GM12892 (cell line): ENCODE data around the gene DCLRE1B. TPM values are rescaled to one million over a fixed set of nuclear protein-coding genes. Genes with fewer than 3 reads are reported as not detected.

ENCODE experiments used
- DNase-seq: peaks from one replicate; pipeline ENCODE4 v3.0.0; 2011; ENCODE audit not compliant: insufficient read length
- FAIRE-seq: peaks from 2 replicates; lab custom pipeline; 2011; peaks lifted over from hg19 to GRCh38; lab: Jason Lieb, UNC
- POLR2A ChIP-seq: IDR thresholded peaks from 2 replicates; pipeline ENCODE4 v1.6.1; 2011; ENCODE audit warnings: low read depth, low read length, control low read depth
- POLR2AphosphoS5 ChIP-seq: IDR thresholded peaks from 2 replicates; pipeline ENCODE4 v1.6.1; 2011; ENCODE audit warnings: low read depth, low read length, control low read depth
- TAF1 ChIP-seq: IDR thresholded peaks from 2 replicates; pipeline ENCODE4 v1.6.1; 2011; ENCODE audit warnings: low read depth, mild to moderate bottlenecking, control low read depth, low read length, borderline replicate concordance
- polyA plus RNA-seq: library from polyadenylated mRNA; unstranded; fragments of >200 nt; gene quantifications from one replicate; pipeline ENCODE4 v1.2.1, GENCODE V29; 2012; ENCODE audit warnings: missing spikeins, inconsistent platforms; ENCODE audit not compliant: missing spikeins

DCLRE1B gene
- 7.2 TPM for polyA plus RNA-seq

- peak; percentile 87 for TF ChIP-seq POLR2AphosphoS5
- TF ChIP-seq TAF1: peak; percentile 37; the same call in 1 of the 2 replicates
- peak; percentile 79; the same call in 1 of the 2 replicates for TF ChIP-seq POLR2A
- DNase-seq (peak; percentile 95), FAIRE-seq (peak; percentile 95)
Observed at GRCh38 chr1:113904674-113905434, at the start of gene DCLRE1B, which contains the start of gene AP4B1. DCLRE1B (plus strand) TSS chr1:113905326; CDS start chr1:113905587, 261 bp downstream. AP4B1 (minus strand) TSS chr1:113904799; CDS start chr1:113904717, 82 bp downstream.

DNA sequence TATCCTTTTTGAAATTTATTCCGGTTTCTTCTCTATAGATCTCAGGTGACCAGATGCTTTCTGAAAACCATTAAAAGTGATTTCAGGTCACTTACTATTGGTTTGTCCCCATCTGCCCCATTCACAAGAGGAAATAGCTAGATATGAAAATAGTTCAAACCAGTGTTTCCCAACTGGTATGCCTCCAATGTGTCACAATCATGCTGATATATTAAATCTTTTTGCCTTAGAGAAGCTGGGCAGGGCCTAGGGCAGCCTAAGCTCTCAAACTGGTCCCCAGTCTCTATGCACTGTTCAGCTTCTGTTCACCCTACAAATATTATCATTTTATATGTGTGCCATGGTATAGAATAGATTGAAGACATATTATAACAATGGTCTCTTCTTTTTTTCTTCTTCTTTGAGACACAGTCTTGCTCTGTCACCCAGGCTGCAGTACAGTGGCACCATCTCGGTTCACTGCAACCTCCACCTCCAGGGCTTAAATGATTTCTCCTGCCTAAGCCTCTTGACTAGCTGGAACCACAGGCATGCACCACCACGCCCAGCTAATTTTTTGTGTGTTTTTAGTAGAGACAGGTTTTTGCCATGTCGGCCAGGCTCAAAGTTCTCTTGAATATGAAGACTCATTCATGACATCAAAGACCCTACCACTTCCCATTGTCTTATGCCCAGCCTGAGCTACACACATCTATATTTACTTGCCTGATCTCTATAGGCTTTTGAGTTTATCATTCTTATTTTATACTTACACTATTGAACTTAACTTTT is 49.3 kb upstream of the DCLRE1B start:
- TF ChIP-seq POLR2AphosphoS5 (no peak), TAF1 (no peak), POLR2A (no peak)
- DNase-seq (no peak), FAIRE-seq (no peak)

- DNase-seq (no peak), FAIRE-seq (no peak)
- TF ChIP-seq TAF1 (no peak), POLR2AphosphoS5 (no peak), POLR2A (no peak)
Observed at GRCh38 chr1:113856401-113856790, 48.7 kb upstream of the DCLRE1B start.

- DNase-seq (no peak), FAIRE-seq (no peak)
- no peak for TF ChIP-seq TAF1
- no peak for TF ChIP-seq POLR2A
- no peak for TF ChIP-seq POLR2AphosphoS5
Observed at GRCh38 chr1:113857776-113858175, 47.4 kb upstream of the DCLRE1B start.

DNA sequence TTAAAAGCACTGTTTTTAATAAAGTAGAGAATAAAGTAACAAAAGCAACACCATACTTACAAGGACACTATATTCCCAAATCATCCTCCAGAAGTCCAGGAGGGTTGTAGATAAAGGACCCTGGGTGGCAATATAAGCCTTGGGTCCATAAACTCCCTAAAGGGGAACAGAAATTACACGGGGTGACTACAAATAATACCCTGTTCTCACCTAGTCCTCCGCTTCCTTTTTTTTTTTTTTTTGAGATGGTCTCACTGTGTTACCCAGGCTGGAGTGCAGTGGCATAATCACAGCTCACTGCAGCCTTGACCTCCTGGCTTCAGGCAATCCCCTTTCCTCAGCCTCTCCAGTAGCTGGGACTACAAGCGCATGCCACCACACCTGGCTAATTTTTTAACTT is 46.7 kb upstream of the DCLRE1B start:
- no peak for TF ChIP-seq POLR2A
- no peak for TF ChIP-seq POLR2AphosphoS5
- TF ChIP-seq TAF1: no peak
- no peak for FAIRE-seq
- DNase-seq: no peak

- TF ChIP-seq TAF1 (no peak), POLR2A (no peak), POLR2AphosphoS5 (no peak)
- DNase-seq (no peak), FAIRE-seq (no peak)
Observed at GRCh38 chr1:113858982-113859381, 46.1 kb upstream of the DCLRE1B start.

GRCh38 chr1:113859478-113860175 is 45.5 kb upstream of the DCLRE1B start:
- no peak for FAIRE-seq
- TF ChIP-seq TAF1 (no peak), POLR2AphosphoS5 (no peak), POLR2A (no peak)
- no peak for DNase-seq

GRCh38 chr1:113860891-113861290 is 44.2 kb upstream of the DCLRE1B start:
- no peak for TF ChIP-seq TAF1
- TF ChIP-seq POLR2AphosphoS5: no peak
- TF ChIP-seq POLR2A: no peak
- DNase-seq: no peak
- no peak for FAIRE-seq

- no peak for FAIRE-seq
- DNase-seq: no peak
- no peak for TF ChIP-seq POLR2AphosphoS5
- TF ChIP-seq TAF1: no peak
- TF ChIP-seq POLR2A: no peak
Observed at GRCh38 chr1:113861641-113862040, 43.5 kb upstream of the DCLRE1B start.

DNA sequence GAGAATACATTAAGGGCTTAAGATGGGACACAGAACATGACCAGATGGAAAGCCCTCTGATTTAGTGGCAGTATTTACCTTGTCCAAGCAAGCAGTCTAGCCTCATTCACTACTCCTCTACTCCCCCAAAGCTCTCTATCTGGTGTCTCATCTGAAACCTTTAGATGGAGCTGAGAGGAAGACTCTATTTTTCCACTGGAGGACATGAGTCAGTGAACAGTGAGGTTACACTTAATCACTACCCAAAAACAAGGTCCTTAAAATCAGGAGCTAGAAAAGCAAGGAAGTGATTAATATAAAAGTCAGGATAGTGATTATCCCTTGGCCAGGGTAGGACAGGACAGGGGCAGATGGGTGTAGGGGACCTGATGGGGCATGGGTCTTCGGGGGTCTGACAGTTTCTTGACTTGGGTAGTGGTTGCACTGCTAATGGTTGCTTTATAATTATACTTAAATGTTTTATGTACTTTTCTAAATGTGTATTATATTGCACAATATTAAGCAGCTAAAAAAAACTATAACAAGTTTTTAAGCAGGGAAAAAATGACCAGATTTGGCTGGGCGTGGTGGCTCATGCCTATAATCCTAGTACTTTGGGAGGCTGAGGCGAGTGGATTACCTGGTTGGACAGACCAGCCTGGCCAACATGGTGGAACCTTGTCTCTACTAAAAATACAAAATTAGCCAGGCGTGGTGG is 36.6 kb upstream of the DCLRE1B start:
- no peak for DNase-seq
- TF ChIP-seq POLR2AphosphoS5: no peak
- no peak for FAIRE-seq

DNA sequence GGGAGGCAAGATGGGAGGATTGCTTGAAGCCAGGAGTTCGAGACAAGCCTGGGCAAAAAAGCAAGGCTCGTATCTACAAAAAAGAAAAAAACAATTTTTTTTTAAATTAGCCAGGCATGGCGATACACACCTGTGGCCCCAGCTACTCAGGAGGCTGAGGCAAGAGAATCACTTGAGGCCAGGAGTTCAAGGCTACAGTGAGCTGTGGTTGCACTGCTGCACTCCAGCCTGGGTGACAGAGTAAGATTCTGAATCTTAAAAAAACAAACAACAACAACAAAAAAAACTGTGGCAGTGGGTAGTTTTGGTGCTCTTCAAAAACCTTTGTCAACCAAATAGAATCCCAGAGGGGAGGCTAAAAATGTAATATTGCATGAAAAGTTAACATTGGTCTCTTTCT is 34.3 kb upstream of the DCLRE1B start:
- TF ChIP-seq TAF1 (no peak), POLR2AphosphoS5 (no peak), POLR2A (no peak)
- FAIRE-seq (no peak), DNase-seq (no peak)
